ENCODE measurements around the gene ZNF44.
"Not testable (repeated sequence)": the region's sequence is repeated elsewhere in the genome, so short reads cannot be mapped to it uniquely, and the experiment has no call there.

ZNF44 gene

GRCh38 chr19:12294249-12295158, at the start of gene ZNF44:
Gene ZNF44 (minus strand): TSS chr19:12294883. CDS start chr19:12294694, 189 bp downstream.
- peak within 1 kb of the TSS; percentile 65 to 100 (median 92) for H3K4me3 ChIP-seq

GRCh38 chr19:12333162-12334159, 38.8 kb upstream of the ZNF44 start, which contains the start of gene ZNF563:
Gene ZNF563 (minus strand): TSS chr19:12333633. CDS start chr19:12333482, 151 bp downstream.
- Histone ChIP-seq H3K4me3 (peak within 1 kb of the TSS; percentile 67 to 89 (median 79)), H3K27ac (peak within 1 kb of the TSS; percentile 62 to 98 (median 95))

More at GRCh38 chr19:12294249-12295158, at the start of gene ZNF44:
- peak within 1 kb of the TSS; percentile 7 to 97 (median 91) for H3K27ac ChIP-seq

GRCh38 chr19:12331211-12331941, 36.7 kb upstream of the ZNF44 start:
- Histone ChIP-seq H3K4me3 (no peak overlapping the region), H3K27ac (peak overlapping the region in 4 of 21 experiments; percentile 6 to 98 (median 26))

GRCh38 chr19:12330340-12330739, 35.7 kb upstream of the ZNF44 start:
- Histone ChIP-seq H3K4me3 (no peak overlapping the region), H3K27ac (no peak overlapping the region)

GRCh38 chr19:12325690-12326089, 31.0 kb upstream of the ZNF44 start:
- no peak overlapping the region for H3K4me3 ChIP-seq

GRCh38 chr19:12318782-12319413, 24.2 kb upstream of the ZNF44 start:
- Histone ChIP-seq H3K27ac (no peak overlapping the region), H3K4me3 (no peak overlapping the region)

More at GRCh38 chr19:12325690-12326089, 31.0 kb upstream of the ZNF44 start:
- no peak overlapping the region for H3K27ac ChIP-seq

GRCh38 chr19:12314553-12314952, 19.9 kb upstream of the ZNF44 start:
- Histone ChIP-seq H3K27ac (no peak overlapping the region), H3K4me3 (no peak overlapping the region)

GRCh38 chr19:12308891-12309290, 14.2 kb upstream of the ZNF44 start:
- not testable (repeated sequence) for H3K27ac ChIP-seq, H3K4me3 ChIP-seq

- H3K27ac ChIP-seq, result peak overlapping the region in 20 of 21 experiments; percentile 50 to 97 (median 89)
- H3K4me3 ChIP-seq, result peak overlapping the region; percentile 65 to 100 (median 92)
Measured at GRCh38 chr19:12295191-12295590, 508 bp upstream of the ZNF44 start.

GRCh38 chr19:12293777-12294248, 870 bp downstream of the ZNF44 start:
- H3K27ac ChIP-seq, result peak overlapping the region; percentile 7 to 97 (median 91)

GRCh38 chr19:12289790-12290065, 5.0 kb downstream of the ZNF44 start:
- Histone ChIP-seq H3K4me3 (no peak overlapping the region), H3K27ac (peak overlapping the region in 17 of 21 experiments; percentile 5 to 92 (median 78))

More at GRCh38 chr19:12293777-12294248, 870 bp downstream of the ZNF44 start:
- H3K4me3 ChIP-seq, result peak overlapping the region; percentile 65 to 100 (median 92)

- Histone ChIP-seq H3K4me3 (no peak overlapping the region), H3K27ac (peak overlapping the region in 8 of 21 experiments; percentile 8 to 92 (median 82))
Measured at GRCh38 chr19:12287958-12288500, 6.7 kb downstream of the ZNF44 start.

- Histone ChIP-seq H3K4me3 (no peak overlapping the region), H3K27ac (no peak overlapping the region)
Measured at GRCh38 chr19:12284631-12285030, 10.1 kb downstream of the ZNF44 start.

GRCh38 chr19:12284226-12284625, 10.5 kb downstream of the ZNF44 start:
- H3K27ac ChIP-seq, result no peak overlapping the region

GRCh38 chr19:12278713-12279112, 16.0 kb downstream of the ZNF44 start:
- no peak overlapping the region for H3K27ac ChIP-seq
- no peak overlapping the region for H3K4me3 ChIP-seq

More at GRCh38 chr19:12284226-12284625, 10.5 kb downstream of the ZNF44 start:
- H3K4me3 ChIP-seq, result no peak overlapping the region

- Histone ChIP-seq H3K4me3 (no peak overlapping the region), H3K27ac (no peak overlapping the region)
Measured at GRCh38 chr19:12272980-12273901, 21.4 kb downstream of the ZNF44 start.

GRCh38 chr19:12272386-12272785, 22.3 kb downstream of the ZNF44 start:
- no peak overlapping the region for H3K27ac ChIP-seq
- H3K4me3 ChIP-seq, result no peak overlapping the region
